Fibroblast of lung (primary cell): ENCODE results near the gene TOR1AIP2. TPM values are rescaled to one million over a fixed set of nuclear protein-coding genes. Genes with fewer than 3 reads are reported as not detected.

Source experiments
- DNase-seq, 2 donors: peaks; one replicate each; pipeline versions ENCODE4 v3.0.0 to v3.0.0-alpha.2; 2010; ENCODE audit warnings: low read depth in 2 of 2
- H2AFZ ChIP-seq: 2 replicates; pipeline ENCODE4 v1.5.1; 2012; ENCODE audit warnings: low read length, control low read depth, inconsistent platforms
- H3K27ac ChIP-seq: 2 replicates; pipeline ENCODE4 v1.5.1; 2011; ENCODE audit warnings: low read length, control low read depth; ENCODE audit not compliant: insufficient read depth
- H3K27me3 ChIP-seq: 2 replicates; pipeline ENCODE4 v1.5.1; 2011; ENCODE audit warnings: mild to moderate bottlenecking, low read length; ENCODE audit not compliant: control insufficient read depth, insufficient read depth
- H3K36me3 ChIP-seq: 2 replicates; pipeline ENCODE4 v1.5.1; 2011; ENCODE audit warnings: low read length; ENCODE audit not compliant: control insufficient read depth, insufficient read depth
- H3K4me1 ChIP-seq: 2 replicates; pipeline ENCODE4 v1.5.1; 2011; ENCODE audit warnings: low read length; ENCODE audit not compliant: control insufficient read depth, insufficient read depth; ENCODE audit errors: extremely low read depth
- H3K4me2 ChIP-seq: 2 replicates; pipeline ENCODE4 v1.5.1; 2011; ENCODE audit warnings: low read length, control low read depth; ENCODE audit not compliant: insufficient read depth; ENCODE audit errors: extremely low read depth
- H3K4me3 ChIP-seq, 4 experiments: fragments of 200-600 bp in 1 of 4; sonication (generic) in 1 of 4; replicated peaks in 1 of 4; 2 replicates each; pipeline ENCODE4 v1.5.1; 2011 to 2016; ENCODE audit warnings: low read length in 4 of 4, low read depth in 3 of 4, mild to moderate bottlenecking in 3 of 4, control low read depth in 2 of 4, inconsistent platforms in 1 of 4, mixed read lengths in 1 of 4; ENCODE audit not compliant: insufficient read depth in 1 of 4; ENCODE audit errors: control extremely low read depth in 1 of 4
- H3K79me2 ChIP-seq: 2 replicates; pipeline ENCODE4 v1.5.1; 2012; ENCODE audit warnings: mild to moderate bottlenecking, low read length, inconsistent platforms; ENCODE audit not compliant: control insufficient read depth, insufficient read depth
- H3K9ac ChIP-seq: 2 replicates; pipeline ENCODE4 v1.5.1; 2011; ENCODE audit warnings: mild to moderate bottlenecking, low read length, control low read depth; ENCODE audit not compliant: insufficient read depth
- H3K9me3 ChIP-seq: 2 replicates; pipeline ENCODE4 v1.5.1; 2012; ENCODE audit warnings: low read depth, low read length; ENCODE audit not compliant: control insufficient read depth, insufficient read depth
- H4K20me1 ChIP-seq: 2 replicates; pipeline ENCODE4 v1.5.1; 2011; ENCODE audit warnings: low read length; ENCODE audit not compliant: control insufficient read depth, insufficient read depth; ENCODE audit errors: extremely low read depth
- CTCF ChIP-seq, 2 donors: IDR thresholded peaks in 1 of 2; conservative IDR thresholded peaks in 1 of 2; 1 replicate in 1 of 2; 2 replicates in 1 of 2; pipeline ENCODE4 v1.5.1; 2011 to 2012; ENCODE audit warnings: low read length in 2 of 2, control low read depth in 1 of 2, inconsistent platforms in 1 of 2, low read depth in 1 of 2, mild to moderate bottlenecking in 1 of 2
- EZH2 ChIP-seq: IDR thresholded peaks from 2 replicates; pipeline ENCODE4 v1.5.1; 2012; ENCODE audit warnings: low read length, control low read depth, mild to moderate bottlenecking; ENCODE audit errors: missing control alignments
- polyA plus RNA-seq, 2 donors: library from polyadenylated mRNA; depleted of rRNA in 1 of 2; stranded (reverse) in 1 of 2; unstranded in 1 of 2; fragments of >200 nt; gene quantifications; 2 replicates each; pipeline ENCODE4 v1.2.1, GENCODE V29; 2011 to 2012; ENCODE audit warnings: missing spikeins in 1 of 2
- total RNA-seq: library from RNA; depleted of rRNA; stranded (reverse); fragments of >200 nt; gene quantifications from 2 replicates; pipeline ENCODE4 v1.2.1, GENCODE V29; 2014

Gene TOR1AIP2
- total and polyA plus RNA-seq, 2 donors (not counting 1 experiment from before 2014, with no cell fraction given) = 78.9 to 81.9 TPM

- Histone ChIP-seq H3K9me3 (no peaks in the 10 kb centered on the region), H2AFZ (no peak overlapping the region), H4K20me1 (no peaks in the 10 kb centered on the region), H3K27me3 (no peaks in the 10 kb centered on the region), H3K36me3 (peaks cover 1% of the 10 kb centered on the region), H3K9ac (no peak overlapping the region), H3K4me1 (no peaks in the 10 kb centered on the region), H3K4me2 (no peak overlapping the region), H3K27ac (no peak overlapping the region), H3K79me2 (peaks cover 19% of the 10 kb centered on the region), H3K4me3 (no peak overlapping the region)
- TF ChIP-seq EZH2 (no peak), CTCF (conservative IDR thresholded peaks at IDR 0.05 in 1 of 2, IDR thresholded peaks at IDR 0.05 in 1 of 2; ENCODE audit: low read depth in 1 of 2, low read length in 2 of 2) (no peak)
- no peak for DNase-seq
Observed at GRCh38 chr1:179888071-179888470, 10.5 kb upstream of the TOR1AIP2 start.

- peak in 1 of 2 donors; percentile 66 for DNase-seq
- Histone ChIP-seq H3K36me3 (peaks cover 1% of the 10 kb centered on the region), H3K9ac (no peak overlapping the region), H3K27me3 (no peaks in the 10 kb centered on the region), H3K4me1 (no peaks in the 10 kb centered on the region), H3K4me3 (peak overlapping the region; percentile 80 to 96 (median 90)), H3K9me3 (no peaks in the 10 kb centered on the region), H3K79me2 (peaks cover 20% of the 10 kb centered on the region), H3K27ac (no peak overlapping the region), H4K20me1 (no peaks in the 10 kb centered on the region), H3K4me2 (peak overlapping the region; percentile 86), H2AFZ (no peak overlapping the region)
- TF ChIP-seq CTCF (conservative IDR thresholded peaks at IDR 0.05 in 1 of 2, IDR thresholded peaks at IDR 0.05 in 1 of 2; ENCODE audit: low read depth in 1 of 2, low read length in 2 of 2) = no peak
- no peak for TF ChIP-seq EZH2
Observed at GRCh38 chr1:179883745-179884138, 6.1 kb upstream of the TOR1AIP2 start.

GRCh38 chr1:179883040-179883744 lies 5.6 kb upstream of the TOR1AIP2 start:
- Histone ChIP-seq H3K36me3 (peaks cover 1% of the 10 kb centered on the region), H2AFZ (peak overlapping the region; percentile 19), H3K79me2 (peaks cover 20% of the 10 kb centered on the region), H3K9me3 (no peaks in the 10 kb centered on the region), H3K4me1 (no peaks in the 10 kb centered on the region), H4K20me1 (no peaks in the 10 kb centered on the region), H3K27ac (peak overlapping the region; percentile 98), H3K27me3 (no peaks in the 10 kb centered on the region), H3K9ac (peak overlapping the region; percentile 85), H3K4me2 (peak overlapping the region; percentile 86), H3K4me3 (peak overlapping the region; percentile 80 to 96 (median 90))
- TF ChIP-seq EZH2 = no peak
- TF ChIP-seq CTCF (conservative IDR thresholded peaks at IDR 0.05 in 1 of 2, IDR thresholded peaks at IDR 0.05 in 1 of 2; ENCODE audit: low read depth in 1 of 2, low read length in 2 of 2) = no peak
- peak in 1 of 2 donors; percentile 1 for DNase-seq
